ENCODE data around the gene MEP1B.
"Not testable (repeated sequence)": the region's sequence is repeated elsewhere in the genome, so short reads cannot be mapped to it uniquely, and the experiment has no call there.

MEP1B gene

DNA sequence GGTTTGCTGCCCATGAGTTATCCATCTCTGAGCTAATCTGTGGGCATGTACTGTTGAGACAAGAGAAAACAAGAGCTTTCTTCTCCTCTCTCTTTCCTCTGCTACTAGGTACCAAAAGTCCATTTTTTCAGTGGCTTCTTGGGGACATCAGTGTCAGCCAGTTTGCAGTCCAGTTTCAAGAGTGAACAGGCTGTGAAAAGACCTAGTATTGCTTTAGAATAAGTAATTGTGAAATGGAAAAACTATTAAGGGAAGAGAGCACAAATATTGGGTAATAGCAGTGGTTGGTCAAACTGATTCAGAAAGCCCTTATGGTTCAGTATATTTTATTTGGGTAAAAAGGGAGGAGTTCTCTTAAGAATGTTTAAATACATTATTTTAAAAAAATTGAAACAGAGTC is 33.0 kb upstream of the MEP1B start:
- H3K9me3 ChIP-seq (ENCODE audit: insufficient read depth, low read length, severe bottlenecking): no peaks in the 10 kb centered on the region
- H2AFZ ChIP-seq (ENCODE audit: low read depth, low read length): no peak overlapping the region
- H3K4me1 ChIP-seq (ENCODE audit: insufficient read depth, low read length): peaks cover 6% of the 10 kb centered on the region
- no peaks in the 10 kb centered on the region for H3K36me3 ChIP-seq (ENCODE audit: insufficient read depth, low read length)
- H3K9ac ChIP-seq (ENCODE audit: low read depth, low read length): no peak overlapping the region
- DNase-seq (no peak), ATAC-seq (ENCODE audit: insufficient read depth, low read depth) (no peak)
- no peak overlapping the region for H3K4me2 ChIP-seq (ENCODE audit: insufficient read depth, low read length)
- H3K79me2 ChIP-seq (ENCODE audit: insufficient read depth, low read length): no peaks in the 10 kb centered on the region
- TF ChIP-seq EZH2 (IDR thresholded peaks at IDR 0.05; ENCODE audit: borderline replicate concordance, low read depth, low read length, severe bottlenecking) (no peak), CTCF (IDR thresholded peaks at IDR 0.05; ENCODE audit: borderline replicate concordance, extremely low read depth, low read length, poor library complexity, severe bottlenecking) (no peak)
- H3K27ac ChIP-seq (ENCODE audit: low read length): no peak overlapping the region
- no peaks in the 10 kb centered on the region; the same call in 1 of the 2 replicates for H4K20me1 ChIP-seq (ENCODE audit: insufficient read depth, low read length)
- H3K4me3 ChIP-seq (ENCODE audit: low read depth in 1 of 2, low read length in 2 of 2): no peak overlapping the region
- H3K27me3 ChIP-seq (ENCODE audit: insufficient read depth, low read length, poor library complexity): peaks cover 8% of the 10 kb centered on the region

DNA sequence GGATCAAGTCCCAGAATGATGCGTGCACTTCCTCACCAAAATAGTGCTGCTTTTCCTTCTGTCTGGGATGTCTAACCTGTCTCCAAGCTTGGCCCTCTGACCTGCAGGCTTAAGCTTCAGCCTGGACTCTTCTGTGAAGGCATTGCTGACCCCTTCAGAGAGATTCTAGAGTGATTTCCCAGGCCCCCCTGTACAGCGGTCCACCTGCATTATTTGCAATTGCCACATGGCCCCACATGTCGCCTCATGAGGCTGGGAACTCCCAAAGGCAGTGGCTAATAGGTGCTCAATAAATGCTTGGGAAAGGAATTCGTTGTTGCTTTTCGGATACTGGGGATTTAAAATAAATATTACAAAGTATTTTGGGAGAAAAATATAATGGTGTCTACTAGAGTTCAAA is 32.3 kb upstream of the MEP1B start:
- Histone ChIP-seq H3K9me3 (ENCODE audit: insufficient read depth, low read length, severe bottlenecking) (no peaks in the 10 kb centered on the region), H4K20me1 (ENCODE audit: insufficient read depth, low read length) (no peaks in the 10 kb centered on the region; the same call in 1 of the 2 replicates), H3K36me3 (ENCODE audit: insufficient read depth, low read length) (no peaks in the 10 kb centered on the region), H3K4me2 (ENCODE audit: insufficient read depth, low read length) (peak overlapping the region; percentile 51; the same call in 1 of the 2 replicates), H3K27ac (ENCODE audit: low read length) (no peak overlapping the region), H3K4me1 (ENCODE audit: insufficient read depth, low read length) (peaks cover 6% of the 10 kb centered on the region), H3K4me3 (ENCODE audit: low read depth in 1 of 2, low read length in 2 of 2) (no peak overlapping the region), H3K79me2 (ENCODE audit: insufficient read depth, low read length) (no peaks in the 10 kb centered on the region), H2AFZ (ENCODE audit: low read depth, low read length) (peak overlapping the region; percentile 47; the same call in 1 of the 2 replicates), H3K27me3 (ENCODE audit: insufficient read depth, low read length, poor library complexity) (peaks cover 8% of the 10 kb centered on the region), H3K9ac (ENCODE audit: low read depth, low read length) (no peak overlapping the region)
- no peak for TF ChIP-seq CTCF (IDR thresholded peaks at IDR 0.05; ENCODE audit: borderline replicate concordance, extremely low read depth, low read length, poor library complexity, severe bottlenecking)
- no peak for TF ChIP-seq EZH2 (IDR thresholded peaks at IDR 0.05; ENCODE audit: borderline replicate concordance, low read depth, low read length, severe bottlenecking)
- DNase-seq (no peak), ATAC-seq (ENCODE audit: insufficient read depth, low read depth) (no peak)

GRCh38 chr18:32158108-32158624 is 31.7 kb upstream of the MEP1B start:
- peak; percentile 98 for ATAC-seq (ENCODE audit: insufficient read depth, low read depth)

GRCh38 chr18:32158631-32159030 is 31.2 kb upstream of the MEP1B start:
- not testable (repeated sequence) for H3K4me3 ChIP-seq (ENCODE audit: low read depth in 1 of 2, low read length in 2 of 2)

More at GRCh38 chr18:32158108-32158624, 31.7 kb upstream of the MEP1B start:
- Histone ChIP-seq H3K9ac (ENCODE audit: low read depth, low read length) (no peak overlapping the region), H3K27ac (ENCODE audit: low read length) (no peak overlapping the region), H4K20me1 (ENCODE audit: insufficient read depth, low read length) (no peaks in the 10 kb centered on the region; the same call in 1 of the 2 replicates), H3K27me3 (ENCODE audit: insufficient read depth, low read length, poor library complexity) (peaks cover 8% of the 10 kb centered on the region), H3K79me2 (ENCODE audit: insufficient read depth, low read length) (no peaks in the 10 kb centered on the region), H3K36me3 (ENCODE audit: insufficient read depth, low read length) (no peaks in the 10 kb centered on the region), H2AFZ (ENCODE audit: low read depth, low read length) (peak overlapping the region; percentile 47; the same call in 1 of the 2 replicates), H3K4me2 (ENCODE audit: insufficient read depth, low read length) (peak overlapping the region; percentile 51; the same call in 1 of the 2 replicates), H3K9me3 (ENCODE audit: insufficient read depth, low read length, severe bottlenecking) (no peaks in the 10 kb centered on the region), H3K4me3 (ENCODE audit: low read depth in 1 of 2, low read length in 2 of 2) (no peak overlapping the region), H3K4me1 (ENCODE audit: insufficient read depth, low read length) (peaks cover 6% of the 10 kb centered on the region)
- DNase-seq: peak; percentile 73
- peak; percentile 95 for TF ChIP-seq CTCF (IDR thresholded peaks at IDR 0.05; ENCODE audit: borderline replicate concordance, extremely low read depth, low read length, poor library complexity, severe bottlenecking)
- TF ChIP-seq EZH2 (IDR thresholded peaks at IDR 0.05; ENCODE audit: borderline replicate concordance, low read depth, low read length, severe bottlenecking): no peak

More at GRCh38 chr18:32158631-32159030, 31.2 kb upstream of the MEP1B start:
- not testable (repeated sequence) for H3K27me3 ChIP-seq (ENCODE audit: insufficient read depth, low read length, poor library complexity); H3K9ac ChIP-seq (ENCODE audit: low read depth, low read length); ATAC-seq (ENCODE audit: insufficient read depth, low read depth); H3K36me3 ChIP-seq (ENCODE audit: insufficient read depth, low read length); H4K20me1 ChIP-seq (ENCODE audit: insufficient read depth, low read length); H3K79me2 ChIP-seq (ENCODE audit: insufficient read depth, low read length); H2AFZ ChIP-seq (ENCODE audit: low read depth, low read length); H3K4me1 ChIP-seq (ENCODE audit: insufficient read depth, low read length); H3K4me2 ChIP-seq (ENCODE audit: insufficient read depth, low read length); H3K9me3 ChIP-seq (ENCODE audit: insufficient read depth, low read length, severe bottlenecking); DNase-seq; H3K27ac ChIP-seq (ENCODE audit: low read length)

Measured in DND-41 (cell line).